HepG2 (cell line): ENCODE data around the gene FAM114A2. TPM values are rescaled to one million over a fixed set of nuclear protein-coding genes. Genes with fewer than 3 reads are reported as not detected.

Experiments used
- ARNT ChIP-seq: fragments of 450-650 bp; IDR thresholded peaks from 2 replicates; pipeline ENCODE4 v1.6.1; 2017
- BHLHE40 ChIP-seq: IDR thresholded peaks from 2 replicates; pipeline ENCODE4 v1.6.1; 2011; ENCODE audit warnings: low read length, improper control_type of control experiment
- ELF1 ChIP-seq: sonication (generic); formaldehyde crosslinking; IDR thresholded peaks from 2 replicates; pipeline ENCODE4 v1.4.0; 2020; ENCODE audit warnings: missing genetic modification reagents
- ELF3 ChIP-seq: IDR thresholded peaks from 2 replicates; pipeline ENCODE4 v1.6.1; 2016; ENCODE audit warnings: missing genetic modification reagents, missing compliant biosample characterization
- FOXA1 ChIP-seq, 2 experiments: fragments of 450-650 bp in 1 of 2; sonication (generic) in 1 of 2; formaldehyde crosslinking in 1 of 2; IDR thresholded peaks; 2 replicates each; pipeline versions ENCODE4 v1.4.0 to v1.6.1; 2016 to 2020; ENCODE audit warnings: missing genetic modification reagents in 1 of 2
- FOXP1 ChIP-seq, 2 experiments: fragments of 450-650 bp in 1 of 2; IDR thresholded peaks; 2 replicates each; pipeline ENCODE4 v1.6.1; 2017 to 2018; ENCODE audit warnings: antibody characterized with exemption in 1 of 2
- HOXA5 ChIP-seq: sonication (generic); formaldehyde crosslinking; IDR thresholded peaks from 2 replicates; pipeline ENCODE4 v1.4.0; 2020; ENCODE audit warnings: missing genetic modification reagents
- KAT2B ChIP-seq: fragments of 150-350 bp; IDR thresholded peaks from 2 replicates; pipeline ENCODE4 v1.6.1; 2014; ENCODE audit warnings: low read depth, low read length, borderline replicate concordance
- PCBP2 ChIP-seq: fragments of 200-400 bp; formaldehyde crosslinking; optimal IDR thresholded peaks from 2 replicates; pipeline ENCODE3; 2018; ENCODE audit warnings: low read length, low read depth; ENCODE audit not compliant: poor library complexity, severe bottlenecking
- PHB2 ChIP-seq: fragments of 450-650 bp; IDR thresholded peaks from 2 replicates; pipeline ENCODE4 v1.6.1; 2018; ENCODE audit not compliant: partially characterized antibody
- ZFAT ChIP-seq: sonication (generic); formaldehyde crosslinking; conservative IDR thresholded peaks from 2 replicates; pipeline ENCODE4 v1.8.1; 2023; ENCODE audit warnings: missing genetic modification reagents, inconsistent platforms
- ZMYM4 ChIP-seq: sonication (generic); formaldehyde crosslinking; IDR thresholded peaks from 2 replicates; pipeline ENCODE4 v1.8.1; 2023; ENCODE audit warnings: mild to moderate bottlenecking, missing genetic modification reagents
- ZNF121 ChIP-seq: sonication (generic); formaldehyde crosslinking; IDR thresholded peaks from 2 replicates; pipeline ENCODE4 v1.5.0; 2020; ENCODE audit warnings: mild to moderate bottlenecking, missing genetic modification reagents
- ZNF17 ChIP-seq: sonication (generic); formaldehyde crosslinking; IDR thresholded peaks from 2 replicates; pipeline ENCODE4 v1.5.0; 2020; ENCODE audit warnings: mild to moderate bottlenecking, missing genetic modification reagents
- ZNF350 ChIP-seq: sonication (generic); formaldehyde crosslinking; IDR thresholded peaks from 2 replicates; pipeline ENCODE4 v1.4.0; 2020; ENCODE audit warnings: mild to moderate bottlenecking, low read depth, missing genetic modification reagents, borderline replicate concordance
- ZNF746 ChIP-seq: sonication (generic); formaldehyde crosslinking; IDR thresholded peaks from 2 replicates; pipeline ENCODE4 v1.8.0; 2022; ENCODE audit warnings: mild to moderate bottlenecking, missing genetic modification reagents
- polyA plus RNA-seq, 8 experiments: library from polyadenylated mRNA; depleted of rRNA in 3 of 8; stranded (reverse) in 7 of 8; unstranded in 1 of 8; fragments of >200 nt; fragmentation: Illumina TruSeq in 4 of 8; extraction: Trizol in 4 of 8; gene quantifications; 2 replicates each; pipeline versions ENCODE4 v1.2.1 to v1.2.3, GENCODE V29; 2011 to 2016; ENCODE audit warnings: low read depth in 4 of 8, missing spikeins in 1 of 8, mixed read lengths in 1 of 8; ENCODE audit not compliant: insufficient read depth in 1 of 8
- total RNA-seq, 5 experiments: library from RNA; depleted of rRNA; stranded (reverse); fragments of >200 nt; fragmentation: Illumina TruSeq; extraction: Trizol; gene quantifications; 2 replicates each; pipeline ENCODE4 v1.2.3, GENCODE V29; 2016; ENCODE audit warnings: low read depth in 1 of 5
- TF ChIP-seq, protein P1 (sequence below): sonication (generic); formaldehyde crosslinking; IDR thresholded peaks from 2 replicates; pipeline ENCODE4 v1.4.0; 2020; ENCODE audit warnings: missing genetic modification reagents
- TF ChIP-seq, protein P2 (sequence below): sonication (generic); formaldehyde crosslinking; IDR thresholded peaks from 2 replicates; pipeline ENCODE4 v1.4.0; 2020; ENCODE audit warnings: mild to moderate bottlenecking, missing genetic modification reagents
- TF ChIP-seq, protein P3 (sequence below): sonication (generic); formaldehyde crosslinking; IDR thresholded peaks from 2 replicates; pipeline ENCODE4 v1.4.0; 2020; ENCODE audit warnings: missing genetic modification reagents, borderline replicate concordance
- TF ChIP-seq, protein P4 (sequence below): sonication (generic); formaldehyde crosslinking; IDR thresholded peaks from 2 replicates; pipeline ENCODE4 v1.8.1; 2023; ENCODE audit warnings: missing genetic modification reagents, mild to moderate bottlenecking, borderline replicate concordance

FAM114A2 gene
- total and polyA plus RNA-seq, 2 of the 13 experiments (the other 11 are each of a cell fraction or from before 2014, with no cell fraction given) = 6.9 to 11.4 TPM

DNA sequence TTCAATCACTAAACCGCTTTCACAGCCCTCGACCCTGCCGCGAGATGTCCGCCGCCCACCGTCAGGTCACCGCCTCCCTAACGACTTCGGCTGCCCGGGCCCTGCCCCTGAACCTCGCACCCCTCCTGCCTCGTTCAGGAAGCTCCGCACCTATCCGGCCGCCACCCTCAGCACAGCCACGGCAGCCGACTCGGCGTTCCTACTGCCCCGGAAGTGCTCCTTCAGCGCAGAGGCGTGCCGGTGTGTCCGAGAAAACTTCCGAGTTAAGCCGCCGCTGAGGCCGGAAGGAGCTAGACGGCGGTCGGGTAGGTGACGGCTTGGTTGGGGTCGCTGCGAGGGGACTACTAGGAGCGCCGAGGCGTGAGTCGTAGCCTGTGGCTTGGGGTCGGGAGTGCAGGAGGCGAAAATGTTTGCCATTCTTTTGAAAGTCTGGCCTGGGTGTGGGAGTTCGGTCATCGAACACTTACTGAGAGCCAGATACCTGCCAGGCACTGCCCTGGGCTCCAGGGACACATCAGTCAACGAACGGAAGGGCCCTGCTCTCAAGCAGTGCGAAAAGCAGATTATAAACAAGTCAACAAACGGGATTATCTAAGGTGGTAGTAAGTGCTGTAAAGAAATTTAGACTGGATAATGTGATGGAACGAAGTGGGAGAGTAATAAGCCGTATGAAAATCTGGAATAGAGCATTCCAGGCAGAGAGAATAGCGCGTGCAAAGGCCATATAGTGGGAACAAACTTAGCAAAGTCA lies at the start of gene FAM114A2, which contains the start of gene MFAP3 (continued):
- TF ChIP-seq ZFAT = no peak
- TF ChIP-seq, protein P1, sequence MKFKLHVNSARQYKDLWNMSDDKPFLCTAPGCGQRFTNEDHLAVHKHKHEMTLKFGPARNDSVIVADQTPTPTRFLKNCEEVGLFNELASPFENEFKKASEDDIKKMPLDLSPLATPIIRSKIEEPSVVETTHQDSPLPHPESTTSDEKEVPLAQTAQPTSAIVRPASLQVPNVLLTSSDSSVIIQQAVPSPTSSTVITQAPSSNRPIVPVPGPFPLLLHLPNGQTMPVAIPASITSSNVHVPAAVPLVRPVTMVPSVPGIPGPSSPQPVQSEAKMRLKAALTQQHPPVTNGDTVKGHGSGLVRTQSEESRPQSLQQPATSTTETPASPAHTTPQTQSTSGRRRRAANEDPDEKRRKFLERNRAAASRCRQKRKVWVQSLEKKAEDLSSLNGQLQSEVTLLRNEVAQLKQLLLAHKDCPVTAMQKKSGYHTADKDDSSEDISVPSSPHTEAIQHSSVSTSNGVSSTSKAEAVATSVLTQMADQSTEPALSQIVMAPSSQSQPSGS (CRISPR knock-in tag) = peak; percentile 83
- TF ChIP-seq KAT2B = no peak
- peak; percentile 83 for TF ChIP-seq BHLHE40
- peak; percentile 90 for TF ChIP-seq ELF3 (CRISPR knock-in tag)
- TF ChIP-seq HOXA5 (CRISPR knock-in tag) = peak; percentile 69
- no peak for TF ChIP-seq PHB2
- TF ChIP-seq ARNT = no peak
- TF ChIP-seq FOXP1 (IDR thresholded peaks at IDR 0.05) = no peak
- peak; percentile 53 for TF ChIP-seq FOXP1 (CRISPR knock-in tag; IDR thresholded peaks at IDR 0.05)
- TF ChIP-seq ZMYM4 (CRISPR knock-in tag) = peak; percentile 94
- no peak; the same call in 1 of the 2 replicates for TF ChIP-seq ZNF746 (CRISPR knock-in tag)
- TF ChIP-seq ZNF121 (CRISPR knock-in tag) = no peak
- TF ChIP-seq ELF1 (CRISPR knock-in tag) = peak; percentile 98
- TF ChIP-seq ZNF350 (CRISPR knock-in tag) = peak; percentile 97
- no peak for TF ChIP-seq FOXA1 (IDR thresholded peaks at IDR 0.05)
- TF ChIP-seq FOXA1 (CRISPR knock-in tag; IDR thresholded peaks at IDR 0.05) = no peak
- no peak for TF ChIP-seq PCBP2
- no peak for TF ChIP-seq ZNF17 (CRISPR knock-in tag)
- TF ChIP-seq, protein P2, sequence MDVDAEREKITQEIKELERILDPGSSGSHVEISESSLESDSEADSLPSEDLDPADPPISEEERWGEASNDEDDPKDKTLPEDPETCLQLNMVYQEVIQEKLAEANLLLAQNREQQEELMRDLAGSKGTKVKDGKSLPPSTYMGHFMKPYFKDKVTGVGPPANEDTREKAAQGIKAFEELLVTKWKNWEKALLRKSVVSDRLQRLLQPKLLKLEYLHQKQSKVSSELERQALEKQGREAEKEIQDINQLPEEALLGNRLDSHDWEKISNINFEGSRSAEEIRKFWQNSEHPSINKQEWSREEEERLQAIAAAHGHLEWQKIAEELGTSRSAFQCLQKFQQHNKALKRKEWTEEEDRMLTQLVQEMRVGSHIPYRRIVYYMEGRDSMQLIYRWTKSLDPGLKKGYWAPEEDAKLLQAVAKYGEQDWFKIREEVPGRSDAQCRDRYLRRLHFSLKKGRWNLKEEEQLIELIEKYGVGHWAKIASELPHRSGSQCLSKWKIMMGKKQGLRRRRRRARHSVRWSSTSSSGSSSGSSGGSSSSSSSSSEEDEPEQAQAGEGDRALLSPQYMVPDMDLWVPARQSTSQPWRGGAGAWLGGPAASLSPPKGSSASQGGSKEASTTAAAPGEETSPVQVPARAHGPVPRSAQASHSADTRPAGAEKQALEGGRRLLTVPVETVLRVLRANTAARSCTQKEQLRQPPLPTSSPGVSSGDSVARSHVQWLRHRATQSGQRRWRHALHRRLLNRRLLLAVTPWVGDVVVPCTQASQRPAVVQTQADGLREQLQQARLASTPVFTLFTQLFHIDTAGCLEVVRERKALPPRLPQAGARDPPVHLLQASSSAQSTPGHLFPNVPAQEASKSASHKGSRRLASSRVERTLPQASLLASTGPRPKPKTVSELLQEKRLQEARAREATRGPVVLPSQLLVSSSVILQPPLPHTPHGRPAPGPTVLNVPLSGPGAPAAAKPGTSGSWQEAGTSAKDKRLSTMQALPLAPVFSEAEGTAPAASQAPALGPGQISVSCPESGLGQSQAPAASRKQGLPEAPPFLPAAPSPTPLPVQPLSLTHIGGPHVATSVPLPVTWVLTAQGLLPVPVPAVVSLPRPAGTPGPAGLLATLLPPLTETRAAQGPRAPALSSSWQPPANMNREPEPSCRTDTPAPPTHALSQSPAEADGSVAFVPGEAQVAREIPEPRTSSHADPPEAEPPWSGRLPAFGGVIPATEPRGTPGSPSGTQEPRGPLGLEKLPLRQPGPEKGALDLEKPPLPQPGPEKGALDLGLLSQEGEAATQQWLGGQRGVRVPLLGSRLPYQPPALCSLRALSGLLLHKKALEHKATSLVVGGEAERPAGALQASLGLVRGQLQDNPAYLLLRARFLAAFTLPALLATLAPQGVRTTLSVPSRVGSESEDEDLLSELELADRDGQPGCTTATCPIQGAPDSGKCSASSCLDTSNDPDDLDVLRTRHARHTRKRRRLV (CRISPR knock-in tag) = no peak
- TF ChIP-seq, protein P3, sequence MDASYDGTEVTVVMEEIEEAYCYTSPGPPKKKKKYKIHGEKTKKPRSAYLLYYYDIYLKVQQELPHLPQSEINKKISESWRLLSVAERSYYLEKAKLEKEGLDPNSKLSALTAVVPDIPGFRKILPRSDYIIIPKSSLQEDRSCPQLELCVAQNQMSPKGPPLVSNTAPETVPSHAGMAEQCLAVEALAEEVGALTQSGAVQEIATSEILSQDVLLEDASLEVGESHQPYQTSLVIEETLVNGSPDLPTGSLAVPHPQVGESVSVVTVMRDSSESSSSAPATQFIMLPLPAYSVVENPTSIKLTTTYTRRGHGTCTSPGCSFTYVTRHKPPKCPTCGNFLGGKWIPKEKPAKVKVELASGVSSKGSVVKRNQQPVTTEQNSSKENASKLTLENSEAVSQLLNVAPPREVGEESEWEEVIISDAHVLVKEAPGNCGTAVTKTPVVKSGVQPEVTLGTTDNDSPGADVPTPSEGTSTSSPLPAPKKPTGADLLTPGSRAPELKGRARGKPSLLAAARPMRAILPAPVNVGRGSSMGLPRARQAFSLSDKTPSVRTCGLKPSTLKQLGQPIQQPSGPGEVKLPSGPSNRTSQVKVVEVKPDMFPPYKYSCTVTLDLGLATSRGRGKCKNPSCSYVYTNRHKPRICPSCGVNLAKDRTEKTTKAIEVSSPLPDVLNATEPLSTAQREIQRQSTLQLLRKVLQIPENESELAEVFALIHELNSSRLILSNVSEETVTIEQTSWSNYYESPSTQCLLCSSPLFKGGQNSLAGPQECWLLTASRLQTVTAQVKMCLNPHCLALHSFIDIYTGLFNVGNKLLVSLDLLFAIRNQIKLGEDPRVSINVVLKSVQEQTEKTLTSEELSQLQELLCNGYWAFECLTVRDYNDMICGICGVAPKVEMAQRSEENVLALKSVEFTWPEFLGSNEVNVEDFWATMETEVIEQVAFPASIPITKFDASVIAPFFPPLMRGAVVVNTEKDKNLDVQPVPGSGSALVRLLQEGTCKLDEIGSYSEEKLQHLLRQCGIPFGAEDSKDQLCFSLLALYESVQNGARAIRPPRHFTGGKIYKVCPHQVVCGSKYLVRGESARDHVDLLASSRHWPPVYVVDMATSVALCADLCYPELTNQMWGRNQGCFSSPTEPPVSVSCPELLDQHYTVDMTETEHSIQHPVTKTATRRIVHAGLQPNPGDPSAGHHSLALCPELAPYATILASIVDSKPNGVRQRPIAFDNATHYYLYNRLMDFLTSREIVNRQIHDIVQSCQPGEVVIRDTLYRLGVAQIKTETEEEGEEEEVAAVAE (CRISPR knock-in tag) = peak; percentile 77
- TF ChIP-seq, protein P4, sequence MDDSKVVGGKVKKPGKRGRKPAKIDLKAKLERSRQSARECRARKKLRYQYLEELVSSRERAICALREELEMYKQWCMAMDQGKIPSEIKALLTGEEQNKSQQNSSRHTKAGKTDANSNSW (CRISPR knock-in tag) = no peak
